ENCODE measurements around the gene HOXA9.

GRCh38 chr7:27144781-27145164 lies 20.6 kb downstream of the HOXA9 start:
- TF ChIP-seq CTCF (IDR thresholded peaks at IDR 0.05) (no peak), POLR2AphosphoS5 (IDR thresholded peaks at IDR 0.05) (no peak), POLR2A (IDR thresholded peaks at IDR 0.05) (no peak)
